IMR-90 (cell line): Measurements from ENCODE around the gene TRDMT1. TPM values are rescaled to one million over a fixed set of nuclear protein-coding genes. Genes with fewer than 3 reads are reported as not detected.

Experiments
- ATAC-seq: fragments of 200-7000 bp; cut with Tn5 transposase; 2 replicates; pipeline ENCODE4 v1.9.1; 2020; ENCODE audit warnings: low read depth, mild to moderate bottlenecking, moderate library complexity
- BruUV-seq: library from RNA; stranded (reverse); fragments of 400-500 nt; replicated peaks from 2 replicates; lab custom pipeline; 2021; lab: Mats Ljungman, UMichigan
- CTCF ChIA-PET: fragments of 300-600 bp; formaldehyde crosslinking; extraction: SDS; loops from one replicate; lab custom pipeline; 2021; ENCODE audit warnings: antibody characterized with exemption; lab: Yijun Ruan, JAX
- POLR2A ChIA-PET: fragments of 300-600 bp; sonication (Branson Sonifier 250); formaldehyde crosslinking; loops from one replicate; lab custom pipeline; 2022; ENCODE audit warnings: antibody characterized with exemption; ENCODE audit not compliant: unreplicated experiment; lab: Charles Lee
- DNase-seq: peaks from one replicate; pipeline ENCODE4 v3.0.0; 2013
- H2AFZ ChIP-seq: replicated peaks from 2 replicates; pipeline ENCODE3; 2013; ENCODE audit warnings: low read length, mild to moderate bottlenecking; ENCODE audit not compliant: poor library complexity
- H2AK5ac ChIP-seq: 2 replicates; pipeline ENCODE4 v1.6.1; 2013; ENCODE audit warnings: low read depth, low read length, inconsistent platforms
- H2AK9ac ChIP-seq: replicated peaks from 2 replicates; pipeline ENCODE3; 2013; ENCODE audit warnings: mild to moderate bottlenecking, low read depth, low read length, moderate library complexity; ENCODE audit not compliant: poor library complexity
- H2BK120ac ChIP-seq: 2 replicates; pipeline ENCODE4 v1.6.1; 2013; ENCODE audit warnings: low read depth, low read length, inconsistent platforms
- H2BK15ac ChIP-seq: 3 replicates; pipeline ENCODE4 v1.6.1; 2013; ENCODE audit warnings: low read depth, low read length, inconsistent platforms
- H2BK20ac ChIP-seq: 2 replicates; pipeline ENCODE4 v1.6.1; 2013; ENCODE audit warnings: low read depth, mild to moderate bottlenecking, inconsistent platforms, low read length, moderate library complexity
- H2BK5ac ChIP-seq: 2 replicates; pipeline ENCODE4 v1.6.1; 2013; ENCODE audit warnings: mild to moderate bottlenecking, low read depth, low read length, inconsistent platforms; ENCODE audit not compliant: poor library complexity, severe bottlenecking
- H3K14ac ChIP-seq: replicated peaks from 2 replicates; pipeline ENCODE4 v1.6.1; 2013; ENCODE audit warnings: low read depth, low read length, inconsistent platforms
- H3K18ac ChIP-seq: 2 replicates; pipeline ENCODE4 v1.6.1; 2013; ENCODE audit warnings: low read depth, low read length, control low read depth
- H3K23ac ChIP-seq: 2 replicates; pipeline ENCODE4 v1.6.1; 2013; ENCODE audit warnings: low read depth, low read length, inconsistent platforms
- H3K27ac ChIP-seq: 2 replicates; pipeline ENCODE4 v1.5.1; 2013; ENCODE audit warnings: mild to moderate bottlenecking, control low read depth, low read length; ENCODE audit not compliant: insufficient read depth
- H3K27me3 ChIP-seq: 2 replicates; pipeline ENCODE4 v1.6.1; 2013; ENCODE audit warnings: low read length; ENCODE audit not compliant: control insufficient read depth, insufficient read depth
- H3K36me3 ChIP-seq: 2 replicates; pipeline ENCODE4 v1.6.1; 2013; ENCODE audit warnings: low read length, mixed read lengths; ENCODE audit not compliant: control insufficient read depth, insufficient read depth
- H3K4ac ChIP-seq: 2 replicates; pipeline ENCODE4 v1.6.1; 2013; ENCODE audit warnings: low read depth, low read length, inconsistent platforms
- H3K4me1 ChIP-seq: 2 replicates; pipeline ENCODE4 v1.6.1; 2013; ENCODE audit warnings: low read length, mixed read lengths; ENCODE audit not compliant: control insufficient read depth, insufficient read depth
- H3K4me2 ChIP-seq: 2 replicates; pipeline ENCODE4 v1.6.1; 2013; ENCODE audit warnings: low read depth, mild to moderate bottlenecking, control low read depth, low read length, moderate library complexity
- H3K4me3 ChIP-seq: 2 replicates; pipeline ENCODE4 v1.5.1; 2013; ENCODE audit warnings: low read depth, mild to moderate bottlenecking, control low read depth, low read length, moderate library complexity; ENCODE audit not compliant: insufficient read depth
- H3K56ac ChIP-seq: 2 replicates; pipeline ENCODE4 v1.6.1; 2013; ENCODE audit warnings: low read length, inconsistent platforms; ENCODE audit not compliant: insufficient read depth; ENCODE audit errors: extremely low read depth
- H3K79me1 ChIP-seq, 2 experiments: 2 replicates each; pipeline ENCODE4 v1.6.1; 2013; ENCODE audit warnings: low read length in 2 of 2, inconsistent platforms in 1 of 2, low read depth in 1 of 2
- H3K9ac ChIP-seq: 2 replicates; pipeline ENCODE4 v1.6.1; 2013; ENCODE audit warnings: low read depth, low read length, control low read depth
- H3K9me1 ChIP-seq: 2 replicates; pipeline ENCODE4 v1.6.1; 2013; ENCODE audit warnings: low read length, inconsistent platforms; ENCODE audit not compliant: insufficient read depth
- H3K9me3 ChIP-seq: 2 replicates; pipeline ENCODE4 v1.6.1; 2013; ENCODE audit warnings: low read length; ENCODE audit not compliant: control insufficient read depth, insufficient read depth
- H4K20me1 ChIP-seq: 2 replicates; pipeline ENCODE4 v1.6.1; 2013; ENCODE audit warnings: low read length, inconsistent platforms; ENCODE audit not compliant: insufficient read depth
- H4K5ac ChIP-seq: 2 replicates; pipeline ENCODE4 v1.6.1; 2013; ENCODE audit warnings: mild to moderate bottlenecking, low read depth, low read length, control low read depth
- H4K8ac ChIP-seq, 2 experiments: 2 replicates each; pipeline ENCODE4 v1.6.1; 2013; ENCODE audit warnings: low read depth in 2 of 2, low read length in 2 of 2, control low read depth in 1 of 2, inconsistent platforms in 1 of 2
- H4K91ac ChIP-seq: 2 replicates; pipeline ENCODE4 v1.6.1; 2013; ENCODE audit warnings: low read depth, low read length, inconsistent platforms; ENCODE audit not compliant: insufficient read depth
- BHLHE40 ChIP-seq: fragments of 150-350 bp; IDR thresholded peaks from 2 replicates; pipeline ENCODE4 v1.6.1; 2016; ENCODE audit warnings: mild to moderate bottlenecking, low read depth, low read length
- CEBPB ChIP-seq: IDR thresholded peaks from 2 replicates; pipeline ENCODE4 v1.6.1; 2012; ENCODE audit warnings: low read depth, low read length, improper control_type of control experiment
- CHD1 ChIP-seq: IDR thresholded peaks from 2 replicates; pipeline ENCODE4 v1.6.1; 2012; ENCODE audit warnings: low read depth, low read length, improper control_type of control experiment
- CTCF ChIP-seq: conservative IDR thresholded peaks from 2 replicates; pipeline ENCODE4 v1.5.1; 2012; ENCODE audit warnings: mild to moderate bottlenecking, low read depth, low read length, improper control_type of control experiment
- ELK1 ChIP-seq: fragments of 150-350 bp; IDR thresholded peaks from 2 replicates; pipeline ENCODE4 v1.6.1; 2016; ENCODE audit warnings: low read depth, mild to moderate bottlenecking, low read length, moderate library complexity, borderline replicate concordance
- FOS ChIP-seq: fragments of 150-350 bp; IDR thresholded peaks from 2 replicates; pipeline ENCODE4 v1.6.1; 2016; ENCODE audit warnings: low read depth, low read length
- MAFK ChIP-seq: IDR thresholded peaks from 2 replicates; pipeline ENCODE4 v1.6.1; 2012; ENCODE audit warnings: low read depth, low read length, improper control_type of control experiment
- MAZ ChIP-seq: IDR thresholded peaks from 2 replicates; pipeline ENCODE4 v1.6.1; 2012; ENCODE audit warnings: low read depth, mild to moderate bottlenecking, low read length, improper control_type of control experiment, moderate library complexity, borderline replicate concordance
- MXI1 ChIP-seq: IDR thresholded peaks from 2 replicates; pipeline ENCODE4 v1.6.1; 2012; ENCODE audit warnings: low read depth, mild to moderate bottlenecking, low read length, moderate library complexity, borderline replicate concordance
- NFE2L2 ChIP-seq: fragments of 150-350 bp; IDR thresholded peaks from 2 replicates; pipeline ENCODE4 v1.6.1; 2016; ENCODE audit warnings: low read depth, mild to moderate bottlenecking, low read length
- POLR2A ChIP-seq: IDR thresholded peaks from 2 replicates; pipeline ENCODE4 v1.6.1; 2012; ENCODE audit warnings: mild to moderate bottlenecking, low read depth, low read length
- RAD21 ChIP-seq: IDR thresholded peaks from 2 replicates; pipeline ENCODE4 v1.6.1; 2012; ENCODE audit warnings: low read length, improper control_type of control experiment
- RCOR1 ChIP-seq: IDR thresholded peaks from 2 replicates; pipeline ENCODE4 v1.6.1; 2012; ENCODE audit warnings: mild to moderate bottlenecking, low read length, improper control_type of control experiment; ENCODE audit not compliant: insufficient replicate concordance
- RFX5 ChIP-seq: IDR thresholded peaks from 2 replicates; pipeline ENCODE4 v1.8.0; 2012; ENCODE audit warnings: low read depth, mild to moderate bottlenecking, low read length, moderate library complexity
- SMC3 ChIP-seq: fragments of 150-350 bp; IDR thresholded peaks from 2 replicates; pipeline ENCODE4 v1.6.1; 2016; ENCODE audit warnings: low read depth, mild to moderate bottlenecking, antibody characterized with exemption, low read length, moderate library complexity
- WGBS, 2 experiments: methylation state at CpG; one replicate each; pipeline versions ENCODE4 v1.1.5 to v1.1.7; 2013; ENCODE audit warnings: missing lambda C conversion rate in 2 of 2; ENCODE audit not compliant: insufficient read length in 1 of 2; ENCODE audit errors: extremely low coverage in 2 of 2; 5-methylcytosine and 5-hydroxymethylcytosine counted together
- dilution Hi-C: fragments of 300-500 bp; cut with HindIII; formaldehyde crosslinking; loops from one replicate; pipeline ENCODE4 v1.14.3; 2018; ENCODE audit warnings: low sequenced_read_pairs; ENCODE audit not compliant: unreplicated experiment
- in situ Hi-C: fragments of 300-500 bp; cut with MboI; formaldehyde crosslinking; loops from 3 replicates; pipeline ENCODE4 v1.14.3; 2019; ENCODE audit warnings: low sequenced_read_pairs, inconsistent platforms, mixed read lengths
- intact Hi-C: fragments of 100-400 bp; cut with micrococcal nuclease; formaldehyde crosslinking; loops from 2 replicates; pipeline ENCODE4 v1.10.0; 2022
- polyA plus RNA-seq, 3 experiments: library from polyadenylated mRNA; depleted of rRNA; stranded (reverse); fragments of >200 nt; gene quantifications; 2 replicates each; pipeline ENCODE4 v1.2.3, GENCODE V29; 2012; ENCODE audit warnings: low replicate concordance in 1 of 3
- total RNA-seq: library from RNA; depleted of rRNA; stranded (reverse); fragments of >200 nt; gene quantifications from 2 replicates; pipeline ENCODE4 v1.2.3, GENCODE V29; 2012
- TF ChIP-seq, protein P1 (sequence below): fragments of 150-350 bp; IDR thresholded peaks from 2 replicates; pipeline ENCODE4 v1.6.1; 2017; ENCODE audit warnings: mild to moderate bottlenecking, antibody characterized with exemption, low read length, low read depth

The TRDMT1 gene
- total and polyA plus RNA-seq, 2 of the 4 experiments (the other 2 are of a cell fraction), result 2.1 to 4.7 TPM

DNA sequence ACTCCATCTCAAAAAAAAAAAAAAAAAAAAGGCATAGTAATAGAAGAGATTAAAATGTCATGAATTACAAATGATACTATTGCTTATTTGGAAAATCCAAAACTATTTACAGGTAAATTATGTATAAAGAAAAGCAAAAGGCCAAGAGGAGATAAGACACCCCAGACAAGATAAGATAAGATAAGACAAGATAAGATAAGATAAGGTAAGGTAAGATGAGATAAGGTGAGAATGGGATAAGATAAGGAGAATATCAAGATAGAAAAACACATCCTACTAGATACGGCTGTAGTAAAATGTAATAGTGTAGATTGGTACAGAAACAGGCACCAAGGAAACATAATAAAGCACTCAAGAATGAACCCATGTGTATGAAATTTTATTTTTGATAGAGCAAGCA, 47.5 kb upstream of the TRDMT1 start:
- dilution Hi-C loops, result no loop called here

More for the DNA sequence above, 47.5 kb upstream of the TRDMT1 start:
- no peak overlapping the region for H4K8ac ChIP-seq
- in situ Hi-C loops, result no loop called here
- no CpG with 5 or more reads among the region's 1 CpG for WGBS, 2 experiments
- POLR2A ChIA-PET, result no interaction called here
- no peak overlapping the region for H4K91ac ChIP-seq
- H4K5ac ChIP-seq, result no peak overlapping the region
- H3K4me1 ChIP-seq, result peaks cover 7% of the 10 kb centered on the region
- H3K27me3 ChIP-seq, result no peaks in the 10 kb centered on the region
- H2BK120ac ChIP-seq, result no peak overlapping the region
- H2AFZ ChIP-seq, result no peak overlapping the region
- no peak overlapping the region for H2BK15ac ChIP-seq
- no TSS peak for BruUV-seq
- no peak overlapping the region for H3K4me3 ChIP-seq
- no peak overlapping the region for H3K4me2 ChIP-seq
- no peak overlapping the region for H3K27ac ChIP-seq
- no peaks in the 10 kb centered on the region for H3K79me1 ChIP-seq
- no peak overlapping the region for H3K23ac ChIP-seq
- no peak overlapping the region for H2AK5ac ChIP-seq
- H3K4ac ChIP-seq, result no peak overlapping the region
- H3K9me3 ChIP-seq, result 0 out of 2 replicates have a peak, but pooled peaks cover 2% of the 10 kb centered on the region
- no peak overlapping the region for H3K9ac ChIP-seq
- intact Hi-C loops, result no loop called here
- ATAC-seq, result no peak
- H4K20me1 ChIP-seq, result no peaks in the 10 kb centered on the region
- H2AK9ac ChIP-seq, result no peak overlapping the region
- no peaks in the 10 kb centered on the region for H3K36me3 ChIP-seq
- CTCF ChIA-PET, result no interaction called here
- H3K18ac ChIP-seq, result no peak overlapping the region
- H2BK20ac ChIP-seq, result no peak overlapping the region
- H2BK5ac ChIP-seq, result no peak overlapping the region
- no peak overlapping the region for H3K56ac ChIP-seq
- peaks cover 4% of the 10 kb centered on the region; the same call in 1 of the 2 replicates for H3K9me1 ChIP-seq
- DNase-seq, result no peak
- no peak for TF ChIP-seq RFX5
- no peak for TF ChIP-seq NFE2L2
- TF ChIP-seq MAFK, result no peak
- TF ChIP-seq FOS, result no peak
- TF ChIP-seq MAZ, result no peak
- TF ChIP-seq BHLHE40, result no peak
- TF ChIP-seq MXI1, result no peak
- TF ChIP-seq RAD21, result no peak
- TF ChIP-seq SMC3, result no peak
- no peak for TF ChIP-seq CTCF
- TF ChIP-seq, protein P1, sequence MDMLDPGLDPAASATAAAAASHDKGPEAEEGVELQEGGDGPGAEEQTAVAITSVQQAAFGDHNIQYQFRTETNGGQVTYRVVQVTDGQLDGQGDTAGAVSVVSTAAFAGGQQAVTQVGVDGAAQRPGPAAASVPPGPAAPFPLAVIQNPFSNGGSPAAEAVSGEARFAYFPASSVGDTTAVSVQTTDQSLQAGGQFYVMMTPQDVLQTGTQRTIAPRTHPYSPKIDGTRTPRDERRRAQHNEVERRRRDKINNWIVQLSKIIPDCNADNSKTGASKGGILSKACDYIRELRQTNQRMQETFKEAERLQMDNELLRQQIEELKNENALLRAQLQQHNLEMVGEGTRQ, result no peak
- no peak for TF ChIP-seq CEBPB
- TF ChIP-seq RCOR1, result no peak
- TF ChIP-seq CHD1, result no peak
- TF ChIP-seq ELK1, result no peak
- TF ChIP-seq POLR2A, result no peak
- no peak overlapping the region for H3K14ac ChIP-seq
